Mesendoderm (in vitro differentiated cells): ENCODE measurements around the gene LTK.

Experiments
- DNase-seq: peaks from one replicate; pipeline ENCODE4 v3.0.0; 2013
- H2AK5ac ChIP-seq: 2 replicates; pipeline ENCODE4 v1.6.1; 2013; ENCODE audit warnings: low read length, inconsistent platforms
- H2BK120ac ChIP-seq: 2 replicates; pipeline ENCODE4 v1.6.1; 2013; ENCODE audit warnings: low read depth, mild to moderate bottlenecking, low read length, moderate library complexity, mixed read lengths
- H2BK15ac ChIP-seq: replicated peaks from 2 replicates; pipeline ENCODE4 v1.6.1; 2013; ENCODE audit warnings: low read depth, mild to moderate bottlenecking, moderate library complexity
- H2BK5ac ChIP-seq: 2 replicates; pipeline ENCODE4 v1.6.1; 2013; ENCODE audit warnings: low read length, inconsistent platforms
- H3K18ac ChIP-seq: 2 replicates; pipeline ENCODE4 v1.6.1; 2013; ENCODE audit warnings: mild to moderate bottlenecking, low read length, mixed read lengths
- H3K23ac ChIP-seq: one replicate; pipeline ENCODE4 v1.6.1; 2013; ENCODE audit warnings: low read length
- H3K27ac ChIP-seq: 2 replicates; pipeline ENCODE4 v1.5.1; 2013; ENCODE audit warnings: low read depth, mild to moderate bottlenecking, inconsistent platforms, low read length, moderate library complexity
- H3K27me3 ChIP-seq: 2 replicates; pipeline ENCODE4 v1.6.1; 2013; ENCODE audit warnings: low read length, control low read depth, mild to moderate bottlenecking, inconsistent platforms; ENCODE audit not compliant: insufficient read depth, poor library complexity
- H3K36me3 ChIP-seq: 2 replicates; pipeline ENCODE4 v1.6.1; 2013; ENCODE audit warnings: low read length, inconsistent platforms; ENCODE audit not compliant: control insufficient read depth, insufficient read depth
- H3K4ac ChIP-seq: one replicate; pipeline ENCODE4 v1.6.1; 2013; ENCODE audit warnings: low read depth, mild to moderate bottlenecking, low read length, moderate library complexity
- H3K4me1 ChIP-seq: 2 replicates; pipeline ENCODE4 v1.6.1; 2013; ENCODE audit warnings: low read depth, low read length, inconsistent platforms; ENCODE audit not compliant: control insufficient read depth
- H3K4me2 ChIP-seq: 2 replicates; pipeline ENCODE4 v1.6.1; 2013; ENCODE audit warnings: low read length
- H3K4me3 ChIP-seq: 2 replicates; pipeline ENCODE4 v1.5.1; 2013; ENCODE audit warnings: mild to moderate bottlenecking, low read length
- H3K56ac ChIP-seq: one replicate; pipeline ENCODE4 v1.6.1; 2013; ENCODE audit warnings: low read length
- H3K79me1 ChIP-seq: 2 replicates; pipeline ENCODE4 v1.6.1; 2013; ENCODE audit warnings: low read length, inconsistent platforms
- H3K79me2 ChIP-seq: 2 replicates; pipeline ENCODE4 v1.6.1; 2013; ENCODE audit warnings: mild to moderate bottlenecking, low read length; ENCODE audit not compliant: control insufficient read depth, insufficient read depth
- H3K9ac ChIP-seq: 2 replicates; pipeline ENCODE4 v1.6.1; 2013; ENCODE audit warnings: low read length, inconsistent platforms
- H4K5ac ChIP-seq: one replicate; pipeline ENCODE4 v1.6.1; 2013; ENCODE audit warnings: low read length
- H4K8ac ChIP-seq: one replicate; pipeline ENCODE4 v1.6.1; 2013; ENCODE audit warnings: low read depth, mild to moderate bottlenecking, control low read depth, low read length, moderate library complexity
- WGBS: extraction: QIAGEN DNeasy Blood & Tissue Kit; methylation state at CpG from one replicate; pipeline ENCODE4 v1.1.7; 2013; ENCODE audit warnings: low lambda C conversion rate, missing lambda C conversion rate; ENCODE audit not compliant: insufficient coverage; ENCODE audit errors: extremely low coverage; 5-methylcytosine and 5-hydroxymethylcytosine counted together

The LTK gene

GRCh38 chr15:41489641-41490040 lies 24.0 kb downstream of the LTK start:
- Histone ChIP-seq H3K9ac (no peak overlapping the region), H3K56ac (no peak overlapping the region), H3K27ac (no peak overlapping the region), H3K27me3 (peaks cover 18% of the 10 kb centered on the region), H3K4me2 (no peak overlapping the region), H4K5ac (no peak overlapping the region), H2AK5ac (no peak overlapping the region), H3K4me3 (no peak overlapping the region), H3K79me1 (no peaks in the 10 kb centered on the region), H3K79me2 (no peaks in the 10 kb centered on the region), H2BK5ac (no peak overlapping the region), H2BK120ac (no peak overlapping the region), H2BK15ac (no peak overlapping the region), H3K36me3 (no peaks in the 10 kb centered on the region), H3K23ac (no peak overlapping the region), H4K8ac (no peak overlapping the region), H3K18ac (no peak overlapping the region), H3K4me1 (peaks cover 4% of the 10 kb centered on the region), H3K4ac (no peak overlapping the region)
- no CpG with 5 or more reads among the region's 2 CpGs for WGBS
- DNase-seq: no peak

- no CpG with 5 or more reads among the region's 2 CpGs for WGBS
- H2AK5ac ChIP-seq: no peak overlapping the region
- H2BK5ac ChIP-seq: no peak overlapping the region
- H3K56ac ChIP-seq: no peak overlapping the region
- no peak overlapping the region for H3K4ac ChIP-seq
- H2BK120ac ChIP-seq: no peak overlapping the region
- no peak overlapping the region for H3K23ac ChIP-seq
- peaks cover 10% of the 10 kb centered on the region for H3K27me3 ChIP-seq
- no peak overlapping the region for H3K27ac ChIP-seq
- H3K36me3 ChIP-seq: no peaks in the 10 kb centered on the region
- H3K79me2 ChIP-seq: no peaks in the 10 kb centered on the region
- H3K4me1 ChIP-seq: peaks cover 3% of the 10 kb centered on the region
- H3K79me1 ChIP-seq: no peaks in the 10 kb centered on the region
- no peak overlapping the region for H3K9ac ChIP-seq
- no peak overlapping the region for H4K8ac ChIP-seq
- no peak overlapping the region for H3K18ac ChIP-seq
- H3K4me3 ChIP-seq: no peak overlapping the region
- H2BK15ac ChIP-seq: no peak overlapping the region
- H3K4me2 ChIP-seq: no peak overlapping the region
- no peak for DNase-seq
- no peak overlapping the region for H4K5ac ChIP-seq
Observed at GRCh38 chr15:41487802-41488201, 25.8 kb downstream of the LTK start.

- DNase-seq: no peak
- Histone ChIP-seq H3K79me1 (no peaks in the 10 kb centered on the region), H3K4me2 (no peak overlapping the region), H3K79me2 (no peaks in the 10 kb centered on the region), H4K8ac (no peak overlapping the region), H3K4me1 (no peaks in the 10 kb centered on the region), H4K5ac (no peak overlapping the region), H3K23ac (no peak overlapping the region), H3K27me3 (peaks cover 7% of the 10 kb centered on the region), H3K36me3 (no peaks in the 10 kb centered on the region), H3K9ac (no peak overlapping the region), H3K4me3 (no peak overlapping the region), H3K27ac (no peak overlapping the region), H2AK5ac (no peak overlapping the region), H2BK5ac (no peak overlapping the region), H2BK120ac (no peak overlapping the region), H3K4ac (no peak overlapping the region), H3K56ac (no peak overlapping the region), H2BK15ac (no peak overlapping the region), H3K18ac (no peak overlapping the region)
- WGBS: no CpG with 5 or more reads among the region's 9 CpGs
Observed at GRCh38 chr15:41487381-41487780, 26.2 kb downstream of the LTK start.

- Histone ChIP-seq H3K27me3 (peaks cover 2% of the 10 kb centered on the region), H4K5ac (no peak overlapping the region), H3K4ac (no peak overlapping the region), H3K4me2 (no peak overlapping the region), H3K9ac (no peak overlapping the region), H3K56ac (no peak overlapping the region), H2BK120ac (no peak overlapping the region), H3K79me2 (no peaks in the 10 kb centered on the region), H2BK15ac (no peak overlapping the region), H4K8ac (no peak overlapping the region), H3K27ac (no peak overlapping the region), H2AK5ac (no peak overlapping the region), H3K23ac (no peak overlapping the region), H3K4me3 (no peak overlapping the region), H2BK5ac (no peak overlapping the region), H3K79me1 (no peaks in the 10 kb centered on the region), H3K18ac (no peak overlapping the region), H3K4me1 (no peaks in the 10 kb centered on the region), H3K36me3 (peaks cover 2% of the 10 kb centered on the region)
- WGBS: no CpG with 5 or more reads among the region's 43 CpGs
- DNase-seq: no peak
Observed at GRCh38 chr15:41486286-41486685, 27.3 kb downstream of the LTK start.

GRCh38 chr15:41484937-41485625 lies 28.5 kb downstream of the LTK start:
- Histone ChIP-seq H2AK5ac (no peak overlapping the region), H3K4ac (no peak overlapping the region), H3K9ac (no peak overlapping the region), H2BK5ac (no peak overlapping the region), H3K36me3 (peaks cover 10% of the 10 kb centered on the region), H3K79me2 (no peaks in the 10 kb centered on the region), H3K4me1 (no peaks in the 10 kb centered on the region), H3K4me3 (no peak overlapping the region), H3K79me1 (no peaks in the 10 kb centered on the region), H3K23ac (no peak overlapping the region), H3K27me3 (no peaks in the 10 kb centered on the region), H2BK15ac (no peak overlapping the region), H3K4me2 (no peak overlapping the region), H3K27ac (no peak overlapping the region), H3K56ac (no peak overlapping the region), H3K18ac (no peak overlapping the region), H2BK120ac (no peak overlapping the region), H4K5ac (no peak overlapping the region), H4K8ac (no peak overlapping the region)
- no CpG with 5 or more reads among the region's 11 CpGs for WGBS
- DNase-seq: no peak

- H3K56ac ChIP-seq: no peak overlapping the region
- DNase-seq: no peak
- H3K79me2 ChIP-seq: no peaks in the 10 kb centered on the region
- no peak overlapping the region for H2BK15ac ChIP-seq
- no peak overlapping the region for H4K8ac ChIP-seq
- no peak overlapping the region for H3K4me3 ChIP-seq
- H3K4me2 ChIP-seq: no peak overlapping the region
- H3K27me3 ChIP-seq: no peaks in the 10 kb centered on the region
- H3K36me3 ChIP-seq: peaks cover 15% of the 10 kb centered on the region
- H2BK5ac ChIP-seq: no peak overlapping the region
- H4K5ac ChIP-seq: no peak overlapping the region
- H2AK5ac ChIP-seq: no peak overlapping the region
- H2BK120ac ChIP-seq: no peak overlapping the region
- no peak overlapping the region for H3K23ac ChIP-seq
- H3K9ac ChIP-seq: no peak overlapping the region
- no CpG with 5 or more reads among the region's 2 CpGs for WGBS
- no peaks in the 10 kb centered on the region for H3K4me1 ChIP-seq
- no peak overlapping the region for H3K18ac ChIP-seq
- no peaks in the 10 kb centered on the region for H3K79me1 ChIP-seq
- H3K4ac ChIP-seq: no peak overlapping the region
- H3K27ac ChIP-seq: no peak overlapping the region
Observed at GRCh38 chr15:41483519-41483918, 30.1 kb downstream of the LTK start.
